Gastroesophageal sphincter (tissue), 4 donors: ENCODE results near the gene MGAT4A. TPM values are rescaled to one million over a fixed set of nuclear protein-coding genes. Genes with fewer than 3 reads are reported as not detected.

ENCODE experiments used
- ATAC-seq: fragments of 150-250 bp; one replicate; pipeline ENCODE4 v1.9.1; 2016; ENCODE audit warnings: mild to moderate bottlenecking, moderate library complexity
- H3K27ac ChIP-seq, 4 donors: fragments of 200-600 bp; sonication (generic) in 3 of 4; 1 replicate in 3 of 4; 2 replicates in 1 of 4; pipeline ENCODE4 v1.5.1; 2016 to 2019
- H3K27me3 ChIP-seq: fragments of 200-600 bp; sonication (generic); one replicate; pipeline ENCODE4 v1.5.1; 2019
- H3K36me3 ChIP-seq, 2 donors: fragments of 200-600 bp; sonication (generic); one replicate each; pipeline ENCODE4 v1.5.1; 2019; ENCODE audit warnings: control low read depth in 1 of 2
- H3K4me1 ChIP-seq, 3 donors: fragments of 200-600 bp; sonication (generic); 1 replicate in 2 of 3; 2 replicates in 1 of 3; pipeline ENCODE4 v1.5.1; 2016 to 2019; ENCODE audit warnings: control low read depth in 2 of 3
- H3K4me3 ChIP-seq, 2 donors: fragments of 200-600 bp; sonication (generic); one replicate each; pipeline ENCODE4 v1.5.1; 2019; ENCODE audit warnings: mild to moderate bottlenecking in 1 of 2, moderate library complexity in 1 of 2
- H3K9me3 ChIP-seq, 3 donors: fragments of 200-600 bp; sonication (generic); one replicate each; pipeline ENCODE4 v1.5.1; 2017 to 2019; ENCODE audit warnings: control low read depth in 2 of 3
- CTCF ChIP-seq, 4 experiments: fragments of 200-600 bp in 2 of 4; fragments of 450-650 bp in 2 of 4; sonication (generic) in 1 of 4; IDR thresholded peaks; one replicate each; pipeline ENCODE4 v1.5.1; 2017 to 2019; ENCODE audit warnings: antibody characterized with exemption in 4 of 4, mild to moderate bottlenecking in 2 of 4, moderate library complexity in 2 of 4
- EP300 ChIP-seq: sonication (generic); formaldehyde crosslinking; IDR thresholded peaks from one replicate; pipeline ENCODE4 v1.6.1; 2017; ENCODE audit warnings: antibody characterized with exemption, mild to moderate bottlenecking
- POLR2A ChIP-seq, 2 donors: fragments of 450-650 bp; IDR thresholded peaks; one replicate each; pipeline ENCODE4 v1.6.1; 2017; ENCODE audit warnings: antibody characterized with exemption in 2 of 2, mild to moderate bottlenecking in 2 of 2, moderate library complexity in 1 of 2
- POLR2AphosphoS5 ChIP-seq: sonication (generic); formaldehyde crosslinking; IDR thresholded peaks from one replicate; pipeline ENCODE4 v1.6.1; 2017; ENCODE audit warnings: antibody characterized with exemption
- WGBS, 2 donors: methylation state at CpG; one replicate each; pipeline ENCODE4 v1.1.5; 2018; ENCODE audit warnings: low coverage in 1 of 2; 5-methylcytosine and 5-hydroxymethylcytosine counted together
- total RNA-seq, 4 donors: library from RNA; depleted of rRNA; stranded (reverse); fragments of >200 nt; gene quantifications; one replicate each; pipeline ENCODE4 v1.1.0, GENCODE V29; 2016

The MGAT4A gene
- total RNA-seq, 4 donors from 2014 or later = 12.7 to 33.0 (median 21.2) TPM

- H3K4me1 ChIP-seq = no peaks in the 10 kb centered on the region
- no peak for ATAC-seq
- no peaks in the 10 kb centered on the region for H3K36me3 ChIP-seq
- no peaks in the 10 kb centered on the region for H3K9me3 ChIP-seq
- peaks cover 3% of the 10 kb centered on the region for H3K27me3 ChIP-seq
- H3K4me3 ChIP-seq = no peak overlapping the region
- no peak overlapping the region for H3K27ac ChIP-seq
- WGBS, 2 donors = 43 to 72% methylated on average over 5 to 7 of the region's 7 CpGs
- TF ChIP-seq EP300 = no peak
These were observed 37.6 kb upstream of the MGAT4A start for GRCh38 chr2:98768384-98769113.

DNA sequence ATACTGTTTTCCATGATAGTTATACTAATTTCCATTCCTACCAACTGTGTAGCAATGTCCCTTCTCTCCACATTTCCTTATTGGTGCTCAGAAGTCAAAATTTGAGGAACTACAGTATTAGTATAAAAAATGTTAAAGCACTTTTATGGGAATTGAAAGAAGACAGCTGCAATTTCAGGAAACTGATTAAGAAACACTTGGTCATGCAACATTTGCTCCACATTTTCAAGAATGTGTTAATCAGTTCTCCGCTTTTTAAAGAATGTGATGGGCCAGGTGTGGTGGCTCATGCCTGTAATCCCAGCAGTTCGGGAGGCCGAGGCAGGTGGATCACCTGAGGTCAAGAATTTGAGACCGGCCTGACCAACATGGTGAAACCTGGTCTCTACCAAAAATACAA lies 33.6 kb upstream of the MGAT4A start:
- H3K27ac ChIP-seq = no peak overlapping the region
- no peaks in the 10 kb centered on the region for H3K27me3 ChIP-seq
- no peaks in the 10 kb centered on the region for H3K36me3 ChIP-seq
- ATAC-seq = no peak
- H3K4me3 ChIP-seq = no peak overlapping the region
- 66 to 80% methylated on average over 2 to 4 of the region's 4 CpGs for WGBS, 2 donors
- peaks cover 0 to 8% (median 0%) of the 10 kb centered on the region in 3 donors for H3K4me1 ChIP-seq
- TF ChIP-seq POLR2AphosphoS5 = no peak
- TF ChIP-seq POLR2A (IDR thresholded peaks at IDR 0.05) = no peak
- TF ChIP-seq CTCF (IDR thresholded peaks at IDR 0.05) = no peak
- TF ChIP-seq EP300 = no peak
- H3K9me3 ChIP-seq = no peaks in the 10 kb centered on the region

DNA sequence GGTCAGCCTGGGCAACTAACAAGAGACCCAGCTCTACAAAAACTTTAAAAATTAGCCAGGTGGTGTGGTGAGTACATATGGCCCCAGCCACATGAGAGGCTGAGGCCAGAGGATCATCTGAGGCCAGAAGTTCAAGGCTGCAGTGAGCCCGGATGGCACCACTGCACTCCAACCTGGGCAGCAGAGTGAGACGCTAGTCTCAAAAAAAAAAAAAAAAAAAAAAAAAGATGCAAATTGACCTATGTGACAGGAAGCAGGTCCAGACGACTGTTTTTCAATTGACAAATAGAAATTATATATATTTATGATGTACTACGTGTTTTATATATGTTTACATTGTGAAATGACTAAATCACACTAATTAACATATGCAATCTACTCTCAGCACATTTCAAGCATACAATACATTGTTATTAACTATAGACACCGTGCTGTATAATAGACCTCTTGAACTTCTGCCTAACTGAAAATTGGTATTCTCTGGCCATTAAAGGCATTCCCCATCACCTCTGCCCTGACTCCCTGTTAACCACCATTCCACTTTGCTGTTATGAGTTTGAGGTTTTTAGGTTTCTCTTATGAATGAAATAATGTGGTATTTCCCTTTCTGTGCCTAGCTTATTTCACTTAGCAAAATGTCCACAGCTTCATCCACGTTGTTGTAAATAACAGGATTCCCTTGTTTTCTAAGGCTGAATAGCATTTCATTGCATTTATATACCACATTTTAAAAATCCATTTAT lies 32.4 kb upstream of the MGAT4A start:
- Histone ChIP-seq H3K9me3 (no peaks in the 10 kb centered on the region), H3K4me1 (peaks cover 0 to 14% (median 0%) of the 10 kb centered on the region in 3 donors), H3K27ac (no peak overlapping the region), H3K36me3 (no peaks in the 10 kb centered on the region), H3K4me3 (no peak overlapping the region), H3K27me3 (no peaks in the 10 kb centered on the region)
- TF ChIP-seq POLR2A (IDR thresholded peaks at IDR 0.05) (no peak), EP300 (no peak), POLR2AphosphoS5 (no peak), CTCF (IDR thresholded peaks at IDR 0.05) (no peak)
- ATAC-seq = no peak
- WGBS, 2 donors = 76 to 79% methylated on average over 6 of the region's 6 CpGs

GRCh38 chr2:98761909-98762308 lies 31.0 kb upstream of the MGAT4A start:
- 77 to 80% methylated on average over 5 to 6 of the region's 6 CpGs for WGBS, 2 donors
- no peak for ATAC-seq
- Histone ChIP-seq H3K9me3 (no peaks in the 10 kb centered on the region), H3K4me3 (no peak overlapping the region), H3K4me1 (peaks cover 0 to 25% (median 0%) of the 10 kb centered on the region in 3 donors), H3K27ac (no peak overlapping the region), H3K27me3 (no peaks in the 10 kb centered on the region), H3K36me3 (no peaks in the 10 kb centered on the region)
- TF ChIP-seq CTCF (IDR thresholded peaks at IDR 0.05) (no peak), POLR2AphosphoS5 (no peak), EP300 (no peak), POLR2A (IDR thresholded peaks at IDR 0.05) (no peak)

GRCh38 chr2:98761267-98761781 lies 30.4 kb upstream of the MGAT4A start:
- ATAC-seq = no peak
- H3K36me3 ChIP-seq = no peaks in the 10 kb centered on the region
- H3K9me3 ChIP-seq = no peaks in the 10 kb centered on the region
- H3K27me3 ChIP-seq = no peaks in the 10 kb centered on the region
- WGBS, 2 donors = 42 to 60% methylated on average over 1 to 8 of the region's 9 CpGs
- no peak overlapping the region for H3K4me3 ChIP-seq
- TF ChIP-seq CTCF (IDR thresholded peaks at IDR 0.05) = no peak
- TF ChIP-seq POLR2AphosphoS5 = no peak
- TF ChIP-seq POLR2A (IDR thresholded peaks at IDR 0.05) = no peak
- TF ChIP-seq EP300 = no peak
- no peak overlapping the region for H3K27ac ChIP-seq
- H3K4me1 ChIP-seq = peaks cover 0 to 25% (median 0%) of the 10 kb centered on the region in 3 donors
